Activated naive CD4-positive, alpha-beta T cell treated with anti-CD3 and anti-CD28 coated beads for 36 hours (primary cell): ENCODE results near the gene ISLR. TPM values are rescaled to one million over a fixed set of nuclear protein-coding genes. Genes with fewer than 3 reads are reported as not detected.
A peak's percentile ranks its signal among the peaks of the same experiment; 100 is the strongest.

Source experiments
- CTCF ChIA-PET: fragments of 350-600 bp; sonication (Branson Sonifier 250); formaldehyde crosslinking; loops from one replicate; lab custom pipeline; 2021; ENCODE audit warnings: antibody characterized with exemption; lab: Charles Lee
- DNase-seq: peaks from one replicate; pipeline ENCODE4 v3.0.0-alpha.2; 2020
- H3K27ac Mint-ChIP-seq: one replicate; pipeline ENCODE4 v1.8.0; 2021; ENCODE audit warnings: mild to moderate bottlenecking, mixed read lengths
- H3K27me3 Mint-ChIP-seq: one replicate; pipeline ENCODE4 v1.8.0; 2021; ENCODE audit warnings: low read depth, mixed read lengths
- H3K36me3 Mint-ChIP-seq: one replicate; pipeline ENCODE4 v1.8.0; 2021; ENCODE audit warnings: low read depth, mixed read lengths
- H3K4me1 Mint-ChIP-seq: one replicate; pipeline ENCODE4 v1.8.0; 2021; ENCODE audit warnings: low read depth, mixed read lengths
- H3K4me3 Mint-ChIP-seq: one replicate; pipeline ENCODE4 v1.8.0; 2021; ENCODE audit warnings: mild to moderate bottlenecking, moderate library complexity, mixed read lengths
- H3K9me3 Mint-ChIP-seq: one replicate; pipeline ENCODE4 v1.8.0; 2021; ENCODE audit warnings: mixed read lengths
- intact Hi-C: fragments of 100-400 bp; cut with micrococcal nuclease; formaldehyde crosslinking; loops from one replicate; pipeline ENCODE4 v1.15.1; 2023
- total RNA-seq, 2 experiments: library from RNA; stranded (reverse); gene quantifications; one replicate each; pipeline ENCODE4 v1.2.3, GENCODE V29; 2021

Gene ISLR
- total RNA-seq, 2 experiments from 2014 or later = not detected

- DNase-seq = no peak
- Mint-ChIP-seq H3K4me3 (no peak overlapping the region), H3K4me1 (no peaks in the 10 kb centered on the region), H3K27ac (no peak overlapping the region), H3K36me3 (no peaks in the 10 kb centered on the region), H3K9me3 (no peaks in the 10 kb centered on the region), H3K27me3 (no peaks in the 10 kb centered on the region)
- CTCF ChIA-PET = no interaction called here
- intact Hi-C loops = no loop called here
Measured at GRCh38 chr15:74178326-74179100, 5.0 kb downstream of the ISLR start.

- H3K27ac Mint-ChIP-seq = no peak overlapping the region
- H3K36me3 Mint-ChIP-seq = no peaks in the 10 kb centered on the region
- no peaks in the 10 kb centered on the region for H3K4me1 Mint-ChIP-seq
- H3K9me3 Mint-ChIP-seq = no peaks in the 10 kb centered on the region
- no peaks in the 10 kb centered on the region for H3K27me3 Mint-ChIP-seq
- H3K4me3 Mint-ChIP-seq = no peak overlapping the region
- intact Hi-C loops = no loop called here
- CTCF ChIA-PET = no interaction called here
- no peak for DNase-seq
Measured at GRCh38 chr15:74179101-74179841, 5.8 kb downstream of the ISLR start.

GRCh38 chr15:74179983-74180880 is 6.7 kb downstream of the ISLR start:
- DNase-seq = no peak
- CTCF ChIA-PET = no interaction called here
- H3K27ac Mint-ChIP-seq = no peak overlapping the region
- no peak overlapping the region for H3K4me3 Mint-ChIP-seq
- no peaks in the 10 kb centered on the region for H3K9me3 Mint-ChIP-seq
- intact Hi-C loops = no loop called here
- H3K36me3 Mint-ChIP-seq = no peaks in the 10 kb centered on the region
- H3K4me1 Mint-ChIP-seq = no peaks in the 10 kb centered on the region
- H3K27me3 Mint-ChIP-seq = no peaks in the 10 kb centered on the region

GRCh38 chr15:74180881-74181602 is 7.5 kb downstream of the ISLR start:
- Mint-ChIP-seq H3K4me1 (no peaks in the 10 kb centered on the region), H3K4me3 (no peak overlapping the region), H3K27me3 (no peaks in the 10 kb centered on the region), H3K27ac (no peak overlapping the region), H3K36me3 (no peaks in the 10 kb centered on the region), H3K9me3 (no peaks in the 10 kb centered on the region)
- intact Hi-C loops = no loop called here
- no peak for DNase-seq
- CTCF ChIA-PET = no interaction called here

- intact Hi-C loops = no loop called here
Measured at GRCh38 chr15:74182131-74182530, 8.6 kb downstream of the ISLR start.

GRCh38 chr15:74184582-74185091 is 11.1 kb downstream of the ISLR start:
- intact Hi-C loops = no loop called here
- no peak for DNase-seq
- Mint-ChIP-seq H3K27ac (no peak overlapping the region), H3K4me1 (no peaks in the 10 kb centered on the region), H3K36me3 (no peaks in the 10 kb centered on the region), H3K9me3 (no peaks in the 10 kb centered on the region), H3K4me3 (no peak overlapping the region), H3K27me3 (no peaks in the 10 kb centered on the region)
- CTCF ChIA-PET = no interaction called here

More at GRCh38 chr15:74182131-74182530, 8.6 kb downstream of the ISLR start:
- H3K4me1 Mint-ChIP-seq = no peaks in the 10 kb centered on the region
- H3K36me3 Mint-ChIP-seq = no peaks in the 10 kb centered on the region
- no peak overlapping the region for H3K27ac Mint-ChIP-seq
- H3K9me3 Mint-ChIP-seq = no peaks in the 10 kb centered on the region
- CTCF ChIA-PET = no interaction called here
- no peak for DNase-seq
- no peaks in the 10 kb centered on the region for H3K27me3 Mint-ChIP-seq
- H3K4me3 Mint-ChIP-seq = no peak overlapping the region

- no peaks in the 10 kb centered on the region for H3K36me3 Mint-ChIP-seq
- CTCF ChIA-PET = no interaction called here
- no peaks in the 10 kb centered on the region for H3K9me3 Mint-ChIP-seq
- peak; percentile 7 for DNase-seq
- no peak overlapping the region for H3K4me3 Mint-ChIP-seq
- intact Hi-C loops = no loop called here
- H3K27ac Mint-ChIP-seq = no peak overlapping the region
- H3K27me3 Mint-ChIP-seq = no peaks in the 10 kb centered on the region
- H3K4me1 Mint-ChIP-seq = no peaks in the 10 kb centered on the region
Measured at GRCh38 chr15:74185710-74186348, 12.3 kb downstream of the ISLR start.

GRCh38 chr15:74188216-74188615 is 14.7 kb downstream of the ISLR start:
- no peak for DNase-seq
- Mint-ChIP-seq H3K9me3 (no peaks in the 10 kb centered on the region), H3K4me3 (no peak overlapping the region), H3K36me3 (no peaks in the 10 kb centered on the region), H3K27me3 (peaks cover 3% of the 10 kb centered on the region), H3K4me1 (no peaks in the 10 kb centered on the region), H3K27ac (no peak overlapping the region)
- CTCF ChIA-PET = no interaction called here
- intact Hi-C loops = no loop called here

- CTCF ChIA-PET = no interaction called here
- DNase-seq = no peak
- Mint-ChIP-seq H3K27me3 (peaks cover 3% of the 10 kb centered on the region), H3K27ac (no peak overlapping the region), H3K4me3 (no peak overlapping the region), H3K36me3 (no peaks in the 10 kb centered on the region), H3K9me3 (no peaks in the 10 kb centered on the region), H3K4me1 (no peaks in the 10 kb centered on the region)
- intact Hi-C loops = no loop called here
Measured at GRCh38 chr15:74191798-74192197, 18.3 kb downstream of the ISLR start.

- no peaks in the 10 kb centered on the region for H3K36me3 Mint-ChIP-seq
- no peak overlapping the region for H3K27ac Mint-ChIP-seq
- no peaks in the 10 kb centered on the region for H3K4me1 Mint-ChIP-seq
- no peak overlapping the region for H3K4me3 Mint-ChIP-seq
- H3K27me3 Mint-ChIP-seq = peaks cover 3% of the 10 kb centered on the region
- DNase-seq = no peak
- intact Hi-C loops = no loop called here
- CTCF ChIA-PET = interaction anchor here (0.6 kb wide), 1 partner anchor 167 kb away, joined by 3 read pairs; no protein-coding TSS in a partner anchor
- no peaks in the 10 kb centered on the region for H3K9me3 Mint-ChIP-seq
Measured at GRCh38 chr15:74192751-74193150, 19.2 kb downstream of the ISLR start.

- no peak for DNase-seq
- intact Hi-C loops = no loop called here
- no peaks in the 10 kb centered on the region for H3K9me3 Mint-ChIP-seq
- H3K4me1 Mint-ChIP-seq = no peaks in the 10 kb centered on the region
- H3K27ac Mint-ChIP-seq = no peak overlapping the region
- peaks cover 3% of the 10 kb centered on the region for H3K27me3 Mint-ChIP-seq
- no peaks in the 10 kb centered on the region for H3K36me3 Mint-ChIP-seq
- CTCF ChIA-PET = no interaction called here
- H3K4me3 Mint-ChIP-seq = no peak overlapping the region
Measured at GRCh38 chr15:74193299-74193718, 19.8 kb downstream of the ISLR start.
